Loucy (cell line): Measurements from ENCODE around the gene AFF3.

Experiments
- EZH2phosphoT487 ChIP-seq: fragments of 200-600 bp; IDR thresholded peaks from 2 replicates; pipeline ENCODE4 v1.6.1; 2018; ENCODE audit warnings: antibody characterized with exemption, mild to moderate bottlenecking, moderate library complexity, borderline replicate concordance
- TF ChIP-seq, protein P1 (sequence below): fragments of 200-600 bp; sonication (generic); conservative IDR thresholded peaks from 2 replicates; pipeline ENCODE4 v1.5.1; 2014; ENCODE audit warnings: mild to moderate bottlenecking, antibody characterized with exemption, low read length

DNA sequence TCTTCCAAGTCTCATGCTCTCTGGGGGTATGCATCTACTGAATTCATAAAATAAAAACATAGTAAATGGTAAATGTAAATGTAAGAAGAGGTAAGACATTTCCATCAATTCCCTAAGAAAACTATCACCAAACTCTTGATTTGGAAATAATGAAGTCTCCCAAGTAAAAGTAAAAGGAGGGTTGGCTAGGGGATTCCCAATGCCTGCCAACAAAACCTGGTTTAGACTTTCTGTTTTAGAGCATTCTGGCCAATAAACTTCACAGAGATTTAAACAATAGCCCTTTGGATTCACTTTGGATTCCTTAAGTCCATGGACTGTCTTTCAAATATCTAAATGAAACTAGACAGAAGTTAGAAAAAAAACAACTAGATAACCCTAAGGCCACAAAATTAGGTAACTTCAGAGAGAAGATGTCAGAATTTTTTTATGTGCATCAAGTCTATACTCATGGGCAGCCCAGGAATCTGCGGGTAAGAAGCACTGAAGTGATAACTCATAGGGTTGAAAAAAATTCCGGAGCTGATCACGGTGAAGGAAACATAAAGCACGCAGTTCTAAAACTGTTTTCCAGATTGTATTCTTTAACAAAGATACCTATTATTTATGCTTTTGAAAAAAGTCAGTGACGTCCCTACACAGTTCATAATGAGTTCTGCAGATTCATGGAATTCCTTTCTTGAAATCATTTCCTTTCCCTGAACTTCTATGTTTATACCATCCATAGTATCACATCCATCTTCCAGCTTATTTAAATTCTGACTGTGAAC lies 263.6 kb downstream of the AFF3 start:
- TF ChIP-seq, protein P1, sequence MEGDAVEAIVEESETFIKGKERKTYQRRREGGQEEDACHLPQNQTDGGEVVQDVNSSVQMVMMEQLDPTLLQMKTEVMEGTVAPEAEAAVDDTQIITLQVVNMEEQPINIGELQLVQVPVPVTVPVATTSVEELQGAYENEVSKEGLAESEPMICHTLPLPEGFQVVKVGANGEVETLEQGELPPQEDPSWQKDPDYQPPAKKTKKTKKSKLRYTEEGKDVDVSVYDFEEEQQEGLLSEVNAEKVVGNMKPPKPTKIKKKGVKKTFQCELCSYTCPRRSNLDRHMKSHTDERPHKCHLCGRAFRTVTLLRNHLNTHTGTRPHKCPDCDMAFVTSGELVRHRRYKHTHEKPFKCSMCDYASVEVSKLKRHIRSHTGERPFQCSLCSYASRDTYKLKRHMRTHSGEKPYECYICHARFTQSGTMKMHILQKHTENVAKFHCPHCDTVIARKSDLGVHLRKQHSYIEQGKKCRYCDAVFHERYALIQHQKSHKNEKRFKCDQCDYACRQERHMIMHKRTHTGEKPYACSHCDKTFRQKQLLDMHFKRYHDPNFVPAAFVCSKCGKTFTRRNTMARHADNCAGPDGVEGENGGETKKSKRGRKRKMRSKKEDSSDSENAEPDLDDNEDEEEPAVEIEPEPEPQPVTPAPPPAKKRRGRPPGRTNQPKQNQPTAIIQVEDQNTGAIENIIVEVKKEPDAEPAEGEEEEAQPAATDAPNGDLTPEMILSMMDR, result no peak
- no peak for TF ChIP-seq EZH2phosphoT487
